ENCODE data around the gene AP2A2.

Gene AP2A2

GRCh38 chr11:1052133-1053011 lies 126.7 kb downstream of the AP2A2 start:
- no peak for DNase-seq

DNA sequence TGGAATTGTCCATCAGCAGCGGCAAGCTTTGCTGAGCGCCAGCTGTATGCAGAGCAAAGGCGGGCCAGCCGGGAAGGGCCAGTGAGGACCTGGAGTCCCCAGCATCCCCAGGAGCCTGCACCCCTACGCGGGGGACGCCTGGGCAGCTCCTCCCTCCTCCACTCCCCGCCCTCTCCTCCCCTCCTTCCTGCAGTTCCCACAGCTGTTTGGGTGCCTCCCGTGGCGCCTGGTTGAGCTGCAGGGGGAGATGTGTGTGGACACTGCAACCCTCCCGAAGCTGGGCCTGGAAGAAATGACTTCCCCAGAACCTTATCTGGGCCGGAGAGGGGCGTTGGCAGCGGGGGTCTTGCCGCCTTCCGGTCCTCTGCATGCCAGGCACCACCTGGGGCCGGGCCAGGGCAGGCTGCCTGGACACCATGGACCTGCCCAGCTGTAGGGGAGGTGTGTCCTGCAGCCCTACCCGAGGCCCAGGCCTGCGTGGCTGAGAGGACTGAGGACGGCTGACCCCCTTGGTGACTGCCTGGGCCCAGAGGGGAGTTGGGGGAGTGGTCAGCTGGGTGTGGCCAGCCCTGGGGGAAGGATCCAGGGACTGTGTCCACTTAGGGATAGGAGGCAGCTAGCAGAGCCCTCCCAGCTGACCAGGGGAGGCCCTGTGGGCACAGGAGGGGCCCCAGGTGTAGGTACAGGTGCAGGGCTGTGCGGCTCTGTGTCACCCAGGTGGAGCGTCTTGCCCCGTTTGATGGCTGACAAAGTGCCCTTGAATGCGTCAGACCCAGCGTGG lies 127.6 kb downstream of the AP2A2 start:
- DNase-seq = no peak

DNA sequence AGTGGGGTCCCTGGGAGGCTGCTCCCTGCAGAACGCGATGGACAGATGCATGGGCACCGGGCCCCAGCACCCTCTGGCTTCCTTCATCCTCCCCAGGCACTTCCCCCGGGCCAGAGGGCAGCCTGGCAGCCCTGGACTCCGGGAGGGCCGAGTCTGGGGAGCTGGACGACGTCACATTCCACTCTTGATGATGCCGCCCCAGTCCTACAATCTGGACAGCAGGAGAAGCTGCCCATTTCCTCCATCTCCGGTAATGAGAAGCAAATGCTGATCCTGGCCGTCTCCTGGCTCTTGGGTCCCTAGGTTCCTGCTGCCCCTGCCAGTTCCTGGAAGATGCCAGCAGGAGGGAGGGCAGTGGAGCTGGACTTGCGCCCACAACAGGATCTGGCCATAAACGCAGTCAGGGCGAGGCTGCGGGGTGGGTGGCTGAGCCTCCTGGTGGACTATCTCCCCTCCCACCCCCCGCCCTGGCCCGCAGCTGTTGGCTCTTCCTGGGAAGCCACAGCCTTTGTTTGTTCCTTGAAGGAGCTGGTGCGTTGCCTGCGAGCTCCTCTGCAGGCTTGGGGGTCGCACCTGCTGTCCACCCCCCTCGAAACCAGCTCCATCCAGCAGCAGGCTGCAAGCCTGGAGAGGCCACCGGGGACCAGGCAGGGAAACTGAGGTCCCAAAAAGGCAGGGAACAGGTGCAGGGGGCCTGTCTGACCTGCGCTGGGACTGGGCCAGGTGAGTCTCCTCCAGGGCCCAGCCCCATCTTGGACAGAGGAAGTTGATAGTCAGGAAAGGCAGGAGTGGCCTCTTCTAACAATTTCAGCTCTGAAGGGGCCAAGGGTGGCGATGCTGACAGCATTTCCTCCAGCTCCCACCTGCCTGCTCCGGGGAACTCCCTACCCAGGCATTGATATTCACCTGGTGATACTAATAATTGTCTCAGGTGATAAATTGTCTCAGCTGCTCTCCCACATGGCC lies 128.8 kb downstream of the AP2A2 start:
- DNase-seq = no peak

DNA sequence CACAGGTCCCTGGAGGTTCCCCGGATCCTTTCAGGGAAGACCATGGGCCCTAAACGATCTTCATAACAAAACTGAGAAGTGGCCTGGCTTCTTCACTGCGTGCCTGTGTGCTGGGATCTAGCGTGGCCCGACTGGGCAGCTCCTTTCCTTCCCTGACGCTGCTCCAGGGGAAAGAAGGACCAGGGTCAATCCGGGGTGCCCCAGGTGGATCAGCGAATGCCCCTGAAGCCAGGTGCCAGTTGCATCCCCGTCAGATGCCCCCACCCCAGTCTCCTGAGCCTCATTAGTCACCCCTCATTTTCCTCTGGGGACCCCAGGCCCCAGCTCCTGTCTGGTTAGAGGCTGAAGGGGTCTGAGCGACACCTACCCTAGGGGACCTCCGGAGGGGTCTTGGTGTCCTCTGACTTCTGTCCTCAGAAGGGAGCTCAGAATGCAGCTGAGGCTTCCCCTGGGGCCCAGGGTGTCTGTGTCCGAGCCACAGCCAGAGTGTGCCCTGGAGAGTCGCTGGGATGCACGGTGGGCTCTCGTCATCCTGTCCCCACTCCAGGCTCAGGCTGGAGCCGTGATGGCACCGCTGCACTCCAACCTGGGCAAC lies 129.5 kb downstream of the AP2A2 start:
- DNase-seq = no peak

DNA sequence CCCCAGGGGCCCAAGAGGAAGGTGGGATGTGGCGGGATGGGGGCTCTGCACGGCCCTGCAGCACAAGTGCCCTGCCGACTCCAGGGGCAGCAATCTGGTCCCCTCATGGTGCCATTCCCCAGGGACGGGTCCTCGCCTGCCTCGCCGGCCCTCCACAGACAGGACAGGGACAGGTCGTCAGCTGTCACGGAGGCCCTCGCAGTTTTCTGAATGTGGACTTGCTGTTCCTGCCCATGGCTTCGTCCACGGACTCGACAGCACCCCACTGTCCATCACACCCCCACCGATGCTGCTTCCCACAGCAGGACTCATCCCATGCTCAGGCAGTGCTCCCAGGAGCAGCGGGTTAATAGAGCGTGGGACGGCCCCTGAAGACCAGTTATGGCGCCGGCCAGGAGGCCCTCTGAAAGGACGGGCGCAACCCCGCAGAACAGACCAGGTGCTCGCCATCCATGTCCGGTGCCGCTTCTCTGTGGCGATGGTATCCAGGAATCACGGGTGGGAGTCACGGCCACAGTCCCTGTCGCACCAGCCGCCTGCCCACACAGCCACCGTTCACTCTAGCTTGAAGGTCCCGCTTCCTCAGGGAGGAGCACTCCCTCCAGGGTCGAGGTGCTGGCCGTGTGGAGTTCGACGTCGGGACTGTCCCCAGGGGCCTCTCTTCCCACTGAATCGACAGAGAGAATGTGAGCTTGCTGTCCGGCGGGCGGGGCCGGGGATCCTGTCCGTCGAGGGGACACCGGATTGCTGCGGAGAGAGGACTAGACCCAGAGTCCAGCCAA lies 130.5 kb downstream of the AP2A2 start:
- no peak for DNase-seq

GRCh38 chr11:1057806-1058205 lies 132.1 kb downstream of the AP2A2 start:
- no peak for DNase-seq

DNA sequence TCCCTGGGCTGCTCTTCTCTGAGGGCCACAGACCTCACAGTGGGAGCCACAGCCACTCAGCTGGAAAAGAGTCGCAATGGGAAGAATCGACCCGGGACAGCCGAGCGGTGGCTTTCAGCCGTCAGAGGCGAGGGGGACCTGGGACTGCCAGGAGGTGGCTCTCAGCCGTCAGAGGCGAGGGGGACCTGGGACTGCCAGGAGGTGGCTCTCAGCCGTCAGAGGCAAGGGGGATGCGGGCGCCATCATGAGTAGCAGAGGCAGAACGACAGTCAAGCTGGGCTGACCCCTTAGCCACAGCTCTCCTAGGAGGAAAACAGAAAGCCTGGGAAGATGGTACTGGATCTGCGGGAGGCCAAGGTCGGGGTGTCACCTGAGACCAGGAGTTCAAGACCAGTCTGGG lies 134.1 kb downstream of the AP2A2 start:
- no peak for DNase-seq

- DNase-seq = no peak
These were observed 134.7 kb downstream of the AP2A2 start for GRCh38 chr11:1060410-1060809.

DNA sequence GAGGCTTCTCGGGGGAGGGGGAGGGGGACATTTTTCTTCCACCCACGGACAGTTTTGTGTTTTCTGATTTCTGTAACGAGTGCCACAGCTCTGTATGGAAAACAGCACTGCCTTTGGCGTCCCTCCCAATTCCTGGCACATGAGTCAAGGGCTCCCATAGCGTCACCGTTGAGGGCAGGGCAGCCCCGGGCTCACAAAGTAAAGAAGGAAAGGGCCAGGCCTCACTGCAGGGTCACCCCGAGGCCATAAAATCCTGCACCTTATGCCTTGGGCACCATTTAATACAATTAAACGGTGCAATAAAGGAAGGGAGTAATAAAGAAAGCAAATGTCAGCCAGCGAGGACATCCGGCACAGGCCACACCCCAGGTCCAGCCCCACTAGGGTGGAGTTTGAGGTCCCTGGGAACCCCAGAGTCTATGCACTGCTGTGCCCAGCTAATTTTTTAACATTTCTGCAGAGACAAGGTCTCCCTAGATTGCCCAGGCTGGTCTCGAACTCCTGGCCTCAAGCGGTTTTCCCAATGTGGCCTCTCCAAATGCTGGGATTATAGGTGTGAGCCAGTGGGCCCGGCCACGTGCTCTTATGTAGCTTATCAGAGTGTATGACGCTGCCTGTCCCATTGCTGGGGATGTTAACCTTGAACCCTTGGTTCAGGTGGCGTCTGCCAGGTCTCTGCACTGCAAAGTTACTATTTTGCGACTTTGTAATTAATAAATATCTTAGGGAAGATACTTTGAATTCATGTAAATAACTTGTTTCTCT lies 135.4 kb downstream of the AP2A2 start:
- DNase-seq = no peak

Data from anterior cingulate cortex (tissue), 58 donors.